Astrocyte of the spinal cord (primary cell): Measurements from ENCODE around the gene KCNJ1.

Source experiments
- DNase-seq: peaks from one replicate; pipeline ENCODE4 v3.0.0; 2011; ENCODE audit warnings: low read depth, low spot score
- H3K4me3 ChIP-seq: 2 replicates; pipeline ENCODE4 v1.5.1; 2011; ENCODE audit warnings: low read depth, mild to moderate bottlenecking, low read length, moderate library complexity
- in situ Hi-C: cut with HindIII; loops from 2 replicates; pipeline ENCODE4 v1.10.0; 2017; ENCODE audit warnings: low sequenced_read_pairs
- TF ChIP-seq, protein P1 (sequence below): IDR thresholded peaks from 2 replicates; pipeline ENCODE4 v1.5.1; 2012; ENCODE audit warnings: low read depth, mild to moderate bottlenecking, low read length, inconsistent platforms

KCNJ1 gene

GRCh38 chr11:128884703-128885338 is 17.7 kb upstream of the KCNJ1 start:
- TF ChIP-seq, protein P1, sequence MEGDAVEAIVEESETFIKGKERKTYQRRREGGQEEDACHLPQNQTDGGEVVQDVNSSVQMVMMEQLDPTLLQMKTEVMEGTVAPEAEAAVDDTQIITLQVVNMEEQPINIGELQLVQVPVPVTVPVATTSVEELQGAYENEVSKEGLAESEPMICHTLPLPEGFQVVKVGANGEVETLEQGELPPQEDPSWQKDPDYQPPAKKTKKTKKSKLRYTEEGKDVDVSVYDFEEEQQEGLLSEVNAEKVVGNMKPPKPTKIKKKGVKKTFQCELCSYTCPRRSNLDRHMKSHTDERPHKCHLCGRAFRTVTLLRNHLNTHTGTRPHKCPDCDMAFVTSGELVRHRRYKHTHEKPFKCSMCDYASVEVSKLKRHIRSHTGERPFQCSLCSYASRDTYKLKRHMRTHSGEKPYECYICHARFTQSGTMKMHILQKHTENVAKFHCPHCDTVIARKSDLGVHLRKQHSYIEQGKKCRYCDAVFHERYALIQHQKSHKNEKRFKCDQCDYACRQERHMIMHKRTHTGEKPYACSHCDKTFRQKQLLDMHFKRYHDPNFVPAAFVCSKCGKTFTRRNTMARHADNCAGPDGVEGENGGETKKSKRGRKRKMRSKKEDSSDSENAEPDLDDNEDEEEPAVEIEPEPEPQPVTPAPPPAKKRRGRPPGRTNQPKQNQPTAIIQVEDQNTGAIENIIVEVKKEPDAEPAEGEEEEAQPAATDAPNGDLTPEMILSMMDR = peak; percentile 70
- no peak overlapping the region for H3K4me3 ChIP-seq
- in situ Hi-C loops = no loop called here
- peak; percentile 70 for DNase-seq

GRCh38 chr11:128884054-128884453 is 17.0 kb upstream of the KCNJ1 start:
- TF ChIP-seq, protein P1 = no peak
- DNase-seq = no peak
- in situ Hi-C loops = no loop called here
- no peak overlapping the region for H3K4me3 ChIP-seq

GRCh38 chr11:128882451-128882850 is 15.4 kb upstream of the KCNJ1 start:
- in situ Hi-C loops = no loop called here
- H3K4me3 ChIP-seq = no peak overlapping the region
- DNase-seq = no peak
- TF ChIP-seq, protein P1 = no peak

- TF ChIP-seq, protein P1 = no peak
- DNase-seq = no peak
- in situ Hi-C loops = no loop called here
- no peak overlapping the region for H3K4me3 ChIP-seq
Observed at GRCh38 chr11:128881221-128881620, 14.1 kb upstream of the KCNJ1 start.

DNA sequence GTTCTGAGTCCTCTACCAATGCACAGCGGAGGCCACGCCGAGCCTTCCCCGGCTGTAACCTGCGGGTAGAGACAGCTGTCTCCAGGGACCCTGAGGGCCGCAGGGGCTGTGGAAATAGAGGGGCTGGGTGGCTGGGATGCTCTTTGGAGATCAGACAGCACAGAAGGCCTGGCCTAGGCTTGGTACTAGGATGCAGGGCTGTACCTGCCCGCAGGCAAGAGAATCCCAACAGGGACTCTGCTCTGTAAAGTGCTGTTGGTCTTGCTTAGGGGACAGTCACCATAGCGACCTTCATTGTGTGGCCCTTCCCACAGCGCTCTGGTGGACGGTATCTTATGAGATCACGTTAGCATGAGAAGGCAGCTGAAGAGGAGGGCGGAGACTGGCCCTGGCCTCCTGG is 12.7 kb upstream of the KCNJ1 start:
- no peak overlapping the region for H3K4me3 ChIP-seq
- no peak for DNase-seq
- in situ Hi-C loops = no loop called here
- TF ChIP-seq, protein P1 = no peak

DNA sequence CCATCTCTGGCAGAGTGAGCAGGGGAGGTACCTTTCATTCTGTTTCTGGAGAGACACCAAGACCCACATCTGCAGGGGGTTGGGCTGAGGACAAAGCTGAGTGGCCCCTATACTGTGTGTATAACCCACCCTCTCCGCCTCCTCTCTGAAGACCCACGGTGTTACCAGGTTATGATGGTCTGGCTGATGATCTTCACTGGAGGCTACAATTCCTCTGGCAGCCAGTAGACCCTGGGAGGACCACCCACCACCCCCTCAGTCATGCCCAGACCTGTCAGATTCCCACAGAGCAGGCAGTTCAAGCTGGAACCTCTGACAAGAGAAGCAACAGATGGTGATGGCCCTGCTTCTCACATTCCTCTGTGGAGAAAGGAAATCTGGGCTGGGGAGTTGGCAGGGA is 11.4 kb upstream of the KCNJ1 start:
- in situ Hi-C loops = no loop called here
- no peak overlapping the region for H3K4me3 ChIP-seq
- no peak for DNase-seq
- TF ChIP-seq, protein P1 = no peak

GRCh38 chr11:128877726-128878125 is 10.6 kb upstream of the KCNJ1 start:
- in situ Hi-C loops = no loop called here
- TF ChIP-seq, protein P1 = no peak
- no peak overlapping the region for H3K4me3 ChIP-seq
- no peak for DNase-seq
